Mesothelial cell of epicardium (in vitro differentiated cells): Measurements from ENCODE around the gene DHX40. TPM values are rescaled to one million over a fixed set of nuclear protein-coding genes. Genes with fewer than 3 reads are reported as not detected.

Experiments
- DNase-seq, 2 experiments: peaks; one replicate each; pipeline ENCODE4 v3.0.0; 2021; ENCODE audit warnings: low spot score in 2 of 2; ENCODE audit not compliant: unreplicated experiment in 2 of 2
- H3K27ac Mint-ChIP-seq: 2 replicates; pipeline ENCODE4 v1.8.0; 2021; ENCODE audit warnings: mixed read lengths
- H3K27me3 Mint-ChIP-seq: 2 replicates; pipeline ENCODE4 v1.8.0; 2021; ENCODE audit warnings: low read depth, mixed read lengths
- H3K36me3 Mint-ChIP-seq: 2 replicates; pipeline ENCODE4 v1.8.0; 2021; ENCODE audit warnings: mixed read lengths
- H3K4me1 Mint-ChIP-seq: 2 replicates; pipeline ENCODE4 v1.8.0; 2021; ENCODE audit warnings: mixed read lengths
- H3K4me3 Mint-ChIP-seq: 2 replicates; pipeline ENCODE4 v1.8.0; 2021; ENCODE audit warnings: mild to moderate bottlenecking, moderate library complexity, mixed read lengths
- H3K9me3 Mint-ChIP-seq: 2 replicates; pipeline ENCODE4 v1.8.0; 2021; ENCODE audit warnings: mixed read lengths
- total RNA-seq: library from RNA; stranded (reverse); gene quantifications from 3 replicates; pipeline ENCODE4 v1.2.1, GENCODE V29; 2021
- TF ChIP-seq, protein P1 (sequence below): fragments of 200-600 bp; sonication (generic); IDR thresholded peaks from one replicate; pipeline ENCODE4 v1.5.0; 2021; ENCODE audit warnings: antibody characterized with exemption; ENCODE audit not compliant: unreplicated experiment

Gene DHX40
- total RNA-seq, 1 donor from 2014 or later = 51.7 TPM

DNA sequence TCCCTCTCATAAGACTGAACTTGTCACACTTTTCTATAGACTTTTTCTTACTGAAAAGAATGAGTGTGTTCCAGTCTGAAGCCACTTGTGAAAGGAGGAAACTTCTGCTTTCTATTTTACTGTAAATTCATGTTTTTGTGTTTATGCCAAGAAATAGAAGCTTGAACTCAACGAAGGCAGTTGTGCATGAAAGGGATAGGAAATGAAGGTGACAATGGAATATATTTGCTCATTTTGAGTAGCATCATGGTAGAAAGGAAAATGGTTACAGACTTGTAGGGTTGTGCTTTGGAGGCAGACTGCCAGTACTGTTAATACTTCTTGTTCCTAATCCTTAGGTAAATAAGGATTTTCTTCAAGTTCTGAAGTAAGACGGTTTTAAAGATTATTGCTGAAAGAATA is 62.4 kb downstream of the DHX40 start:
- peaks cover 12% of the 10 kb centered on the region for H3K36me3 Mint-ChIP-seq
- peaks cover 17% of the 10 kb centered on the region for H3K4me1 Mint-ChIP-seq
- H3K4me3 Mint-ChIP-seq = no peak overlapping the region
- no peaks in the 10 kb centered on the region for H3K27me3 Mint-ChIP-seq
- no peak overlapping the region for H3K27ac Mint-ChIP-seq
- H3K9me3 Mint-ChIP-seq = peaks cover 7% of the 10 kb centered on the region
- TF ChIP-seq, protein P1, sequence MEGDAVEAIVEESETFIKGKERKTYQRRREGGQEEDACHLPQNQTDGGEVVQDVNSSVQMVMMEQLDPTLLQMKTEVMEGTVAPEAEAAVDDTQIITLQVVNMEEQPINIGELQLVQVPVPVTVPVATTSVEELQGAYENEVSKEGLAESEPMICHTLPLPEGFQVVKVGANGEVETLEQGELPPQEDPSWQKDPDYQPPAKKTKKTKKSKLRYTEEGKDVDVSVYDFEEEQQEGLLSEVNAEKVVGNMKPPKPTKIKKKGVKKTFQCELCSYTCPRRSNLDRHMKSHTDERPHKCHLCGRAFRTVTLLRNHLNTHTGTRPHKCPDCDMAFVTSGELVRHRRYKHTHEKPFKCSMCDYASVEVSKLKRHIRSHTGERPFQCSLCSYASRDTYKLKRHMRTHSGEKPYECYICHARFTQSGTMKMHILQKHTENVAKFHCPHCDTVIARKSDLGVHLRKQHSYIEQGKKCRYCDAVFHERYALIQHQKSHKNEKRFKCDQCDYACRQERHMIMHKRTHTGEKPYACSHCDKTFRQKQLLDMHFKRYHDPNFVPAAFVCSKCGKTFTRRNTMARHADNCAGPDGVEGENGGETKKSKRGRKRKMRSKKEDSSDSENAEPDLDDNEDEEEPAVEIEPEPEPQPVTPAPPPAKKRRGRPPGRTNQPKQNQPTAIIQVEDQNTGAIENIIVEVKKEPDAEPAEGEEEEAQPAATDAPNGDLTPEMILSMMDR = no peak
- DNase-seq = no peak

GRCh38 chr17:59629174-59629573 is 63.8 kb downstream of the DHX40 start:
- TF ChIP-seq, protein P1 = no peak
- H3K27ac Mint-ChIP-seq = no peak overlapping the region
- no peak for DNase-seq
- H3K9me3 Mint-ChIP-seq = peaks cover 7% of the 10 kb centered on the region
- peaks cover 12% of the 10 kb centered on the region for H3K36me3 Mint-ChIP-seq
- peaks cover 10% of the 10 kb centered on the region for H3K4me1 Mint-ChIP-seq
- no peaks in the 10 kb centered on the region for H3K27me3 Mint-ChIP-seq
- H3K4me3 Mint-ChIP-seq = no peak overlapping the region

GRCh38 chr17:59631276-59631675 is 65.9 kb downstream of the DHX40 start:
- DNase-seq = no peak
- Mint-ChIP-seq H3K9me3 (peaks cover 7% of the 10 kb centered on the region), H3K4me3 (no peak overlapping the region), H3K27ac (no peak overlapping the region), H3K36me3 (peaks cover 12% of the 10 kb centered on the region), H3K27me3 (no peaks in the 10 kb centered on the region), H3K4me1 (peaks cover 19% of the 10 kb centered on the region)
- TF ChIP-seq, protein P1 = no peak

DNA sequence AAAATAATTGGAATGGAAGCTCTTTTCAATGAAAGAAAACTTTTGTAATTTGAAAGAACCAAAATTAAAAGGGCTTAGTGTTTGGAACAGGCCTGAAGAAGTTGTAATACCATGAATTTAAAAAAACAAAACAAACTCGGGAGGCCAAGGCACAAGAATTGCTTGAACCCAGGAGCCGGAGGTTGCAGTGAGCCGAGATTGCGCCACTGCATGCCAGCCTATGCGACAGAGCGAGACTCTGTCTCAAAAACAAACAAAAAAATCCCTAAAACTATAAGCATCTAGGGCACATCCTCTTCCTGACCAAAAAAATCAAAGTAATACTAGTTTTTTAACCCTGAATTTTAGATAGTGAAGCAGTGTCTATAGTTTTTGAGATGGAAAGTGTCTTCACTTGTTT is 67.0 kb downstream of the DHX40 start:
- no peak overlapping the region for H3K4me3 Mint-ChIP-seq
- H3K27ac Mint-ChIP-seq = peak overlapping the region; percentile 43
- H3K27me3 Mint-ChIP-seq = no peaks in the 10 kb centered on the region
- TF ChIP-seq, protein P1 = no peak
- no peak for DNase-seq
- peaks cover 19% of the 10 kb centered on the region for H3K4me1 Mint-ChIP-seq
- peaks cover 12% of the 10 kb centered on the region for H3K36me3 Mint-ChIP-seq
- H3K9me3 Mint-ChIP-seq = peaks cover 7% of the 10 kb centered on the region

DNA sequence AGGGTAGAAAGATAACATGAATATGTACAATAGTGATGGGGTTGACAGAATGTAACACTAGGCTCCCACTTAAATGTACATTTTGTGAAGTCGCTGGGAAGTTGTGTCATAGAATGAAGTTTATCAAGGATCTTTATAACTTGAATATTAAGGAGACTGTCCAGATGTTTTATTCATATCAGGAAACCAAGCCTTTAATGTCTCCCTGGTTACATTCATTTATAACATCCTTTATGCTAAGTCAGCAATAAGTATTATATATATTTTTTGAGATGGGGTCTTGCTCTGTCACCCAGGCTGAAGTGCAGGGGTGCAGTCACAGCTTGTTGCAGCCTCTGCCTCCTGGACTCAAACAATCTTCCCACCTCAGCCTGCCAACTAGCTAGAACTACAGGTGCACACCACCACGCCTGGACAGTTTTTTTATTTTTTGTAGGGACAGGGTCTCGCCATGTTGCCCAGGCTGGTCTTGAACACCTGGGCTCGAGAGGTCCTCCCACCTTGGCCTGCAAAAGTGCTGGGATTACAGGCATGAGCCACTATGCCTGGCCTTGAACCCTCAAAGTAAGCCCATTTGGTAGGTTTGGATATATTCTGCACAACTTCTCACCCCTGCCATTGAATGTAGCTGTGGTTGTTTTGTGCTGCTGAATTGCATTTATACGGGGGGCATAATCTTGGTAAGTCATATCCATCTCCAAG is 68.4 kb downstream of the DHX40 start:
- H3K4me1 Mint-ChIP-seq = peaks cover 16% of the 10 kb centered on the region
- no peaks in the 10 kb centered on the region for H3K27me3 Mint-ChIP-seq
- no peak overlapping the region for H3K4me3 Mint-ChIP-seq
- H3K36me3 Mint-ChIP-seq = peaks cover 12% of the 10 kb centered on the region
- no peak for DNase-seq
- TF ChIP-seq, protein P1 = no peak
- H3K27ac Mint-ChIP-seq = no peak overlapping the region
- H3K9me3 Mint-ChIP-seq = peaks cover 7% of the 10 kb centered on the region
